ENCODE data around the gene PCF11. TPM values are rescaled to one million over a fixed set of nuclear protein-coding genes. Genes with fewer than 3 reads are reported as not detected.
A peak's percentile ranks its signal among the peaks of the same experiment; 100 is the strongest.

The PCF11 gene
- total RNA-seq, 2 donors from 2014 or later: 73.4 to 114 TPM

DNA sequence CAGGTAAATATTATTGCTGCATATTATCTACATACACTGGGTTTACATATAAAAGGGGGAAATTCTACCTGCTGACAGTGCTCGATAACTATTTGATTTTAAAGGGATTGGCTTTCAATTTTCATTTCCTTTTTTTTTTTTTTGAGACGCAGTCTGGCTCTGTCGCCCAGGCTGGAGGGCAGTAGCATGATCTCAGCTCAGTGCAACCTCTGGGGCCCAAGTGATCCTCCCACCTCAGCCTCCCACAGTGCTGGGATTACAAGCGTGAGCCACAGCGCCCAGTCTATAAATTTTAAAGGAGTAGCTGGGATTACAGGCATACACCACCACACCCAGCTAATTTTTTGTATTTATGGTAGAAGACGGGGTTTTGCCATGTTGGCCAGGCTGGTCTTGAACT lies 3.2 kb upstream of the PCF11 start:
- Histone ChIP-seq H3K27ac (no peak overlapping the region), H3K36me3 (no peaks in the 10 kb centered on the region), H3K9me3 (no peaks in the 10 kb centered on the region), H3K4me3 (no peak overlapping the region), H3K27me3 (replicated peaks; ENCODE audit: insufficient read depth) (no peaks in the 10 kb centered on the region), H3K4me1 (ENCODE audit: control insufficient read depth in 1 of 2, low read depth in 2 of 2) (no peaks in the 10 kb centered on the region)
- ATAC-seq (ENCODE audit: insufficient number of reproducible peaks, low FRiP score, low read depth) (no peak), DNase-seq (ENCODE audit: low spot score) (no peak)
- TF ChIP-seq CTCF (IDR thresholded peaks at IDR 0.05): no peak

DNA sequence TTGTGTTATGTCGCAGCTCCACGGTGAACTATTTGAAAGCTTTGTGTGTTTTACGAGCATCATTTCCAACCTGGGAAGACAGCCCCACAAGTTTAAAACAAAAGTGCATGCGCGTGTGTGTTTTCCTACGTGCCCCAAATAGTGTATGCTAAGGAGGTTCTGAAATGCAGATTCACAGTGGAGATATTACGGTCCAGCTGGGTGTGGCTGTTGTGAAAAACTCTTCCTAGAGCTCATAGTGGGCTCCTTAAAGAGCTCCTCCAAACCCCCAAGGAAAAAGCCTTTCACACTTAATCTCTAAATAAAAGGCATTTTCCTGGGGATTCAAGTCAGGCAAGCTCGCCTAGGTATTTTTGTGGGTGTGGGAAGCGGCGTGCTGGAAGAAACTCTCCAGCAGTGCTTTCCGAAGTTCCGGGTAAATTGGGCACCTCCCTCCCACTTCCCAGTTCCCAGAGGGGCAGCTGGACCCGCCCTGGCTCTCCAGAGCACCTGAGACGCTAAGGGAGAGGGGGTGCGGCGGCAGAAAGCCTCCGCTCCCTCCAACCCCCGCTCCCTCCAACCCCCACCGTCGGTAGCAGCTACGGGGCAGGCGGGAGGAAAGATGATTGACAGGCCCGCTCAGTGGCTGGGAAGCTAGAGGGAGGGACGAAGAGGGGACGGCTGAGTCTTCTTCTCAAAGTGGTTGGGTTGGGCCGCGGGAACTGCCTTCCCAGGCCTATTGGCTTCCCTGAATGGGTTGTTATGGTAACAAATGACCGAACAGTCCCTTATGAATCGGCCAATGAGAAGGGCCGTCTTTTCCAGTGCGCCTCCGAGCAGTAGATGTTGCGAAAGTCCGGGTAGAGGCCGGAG lies 561 bp upstream of the PCF11 start:
- TF ChIP-seq CTCF (IDR thresholded peaks at IDR 0.05): no peak
- ATAC-seq (ENCODE audit: insufficient number of reproducible peaks, low FRiP score, low read depth): peak; percentile 99
- no peaks in the 10 kb centered on the region for H3K36me3 ChIP-seq

GRCh38 chr11:83157594-83158356 lies 844 bp downstream of the PCF11 start:
- DNase-seq (ENCODE audit: low spot score) (peak; percentile 6), ATAC-seq (ENCODE audit: insufficient number of reproducible peaks, low FRiP score, low read depth) (no peak)
- no peak for TF ChIP-seq CTCF (IDR thresholded peaks at IDR 0.05)
- no peaks in the 10 kb centered on the region for H3K27me3 ChIP-seq (replicated peaks; ENCODE audit: insufficient read depth)
- H3K9me3 ChIP-seq: no peaks in the 10 kb centered on the region
- H3K27ac ChIP-seq: peak overlapping the region; percentile 96 to 100
- H3K4me3 ChIP-seq: peak overlapping the region; percentile 81
- H3K4me1 ChIP-seq (ENCODE audit: control insufficient read depth in 1 of 2, low read depth in 2 of 2): peaks cover 20 to 31% of the 10 kb centered on the region in 2 donors
- H3K36me3 ChIP-seq: no peaks in the 10 kb centered on the region

More for the DNA sequence above, 561 bp upstream of the PCF11 start:
- DNase-seq (ENCODE audit: low spot score): peak; percentile 97
- Histone ChIP-seq H3K4me1 (ENCODE audit: control insufficient read depth in 1 of 2, low read depth in 2 of 2) (peaks cover 16 to 17% of the 10 kb centered on the region in 2 donors), H3K9me3 (no peaks in the 10 kb centered on the region), H3K27me3 (replicated peaks; ENCODE audit: insufficient read depth) (no peaks in the 10 kb centered on the region), H3K4me3 (peak overlapping the region; percentile 78), H3K27ac (peak overlapping the region; percentile 85 to 86)

DNA sequence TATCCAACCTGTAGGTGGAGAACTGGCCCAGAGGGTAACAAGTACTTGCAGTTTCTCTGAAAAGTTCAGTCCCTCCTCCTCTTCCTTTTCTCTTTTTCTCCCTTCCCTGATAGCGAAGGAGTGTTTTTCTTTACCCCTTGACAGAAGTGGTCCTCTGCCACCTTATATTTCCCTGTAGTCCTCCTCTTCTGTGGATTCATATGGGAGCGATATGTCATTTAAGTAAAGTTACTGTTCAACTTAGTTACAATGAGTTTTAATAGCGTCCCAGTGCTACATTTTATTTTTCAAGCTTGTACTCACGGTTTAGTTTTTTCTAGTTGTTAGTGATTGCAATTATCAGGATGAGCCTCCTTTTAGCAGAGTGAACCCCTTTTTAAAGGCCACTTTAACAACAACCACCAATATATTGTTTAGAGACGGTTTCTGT lies 1.4 kb downstream of the PCF11 start:
- Histone ChIP-seq H3K9me3 (no peaks in the 10 kb centered on the region), H3K36me3 (no peaks in the 10 kb centered on the region), H3K27me3 (replicated peaks; ENCODE audit: insufficient read depth) (no peaks in the 10 kb centered on the region), H3K27ac (peak overlapping the region; percentile 96 to 100), H3K4me3 (peak overlapping the region; percentile 81), H3K4me1 (ENCODE audit: control insufficient read depth in 1 of 2, low read depth in 2 of 2) (peaks cover 23 to 34% of the 10 kb centered on the region in 2 donors)
- TF ChIP-seq CTCF (IDR thresholded peaks at IDR 0.05): no peak
- ATAC-seq (ENCODE audit: insufficient number of reproducible peaks, low FRiP score, low read depth) (no peak), DNase-seq (ENCODE audit: low spot score) (no peak)
